Activated T-helper 9 cell treated with anti-CD3 and anti-CD28 coated beads, Interleukin-2, amount 50 U/mL, for 16 hours (primary cell): ENCODE data around the gene BPIFB6.

Experiments used
- DNase-seq: peaks from one replicate; pipeline ENCODE4 v3.0.0-alpha.2; 2020; ENCODE audit warnings: low read depth

Gene BPIFB6

DNA sequence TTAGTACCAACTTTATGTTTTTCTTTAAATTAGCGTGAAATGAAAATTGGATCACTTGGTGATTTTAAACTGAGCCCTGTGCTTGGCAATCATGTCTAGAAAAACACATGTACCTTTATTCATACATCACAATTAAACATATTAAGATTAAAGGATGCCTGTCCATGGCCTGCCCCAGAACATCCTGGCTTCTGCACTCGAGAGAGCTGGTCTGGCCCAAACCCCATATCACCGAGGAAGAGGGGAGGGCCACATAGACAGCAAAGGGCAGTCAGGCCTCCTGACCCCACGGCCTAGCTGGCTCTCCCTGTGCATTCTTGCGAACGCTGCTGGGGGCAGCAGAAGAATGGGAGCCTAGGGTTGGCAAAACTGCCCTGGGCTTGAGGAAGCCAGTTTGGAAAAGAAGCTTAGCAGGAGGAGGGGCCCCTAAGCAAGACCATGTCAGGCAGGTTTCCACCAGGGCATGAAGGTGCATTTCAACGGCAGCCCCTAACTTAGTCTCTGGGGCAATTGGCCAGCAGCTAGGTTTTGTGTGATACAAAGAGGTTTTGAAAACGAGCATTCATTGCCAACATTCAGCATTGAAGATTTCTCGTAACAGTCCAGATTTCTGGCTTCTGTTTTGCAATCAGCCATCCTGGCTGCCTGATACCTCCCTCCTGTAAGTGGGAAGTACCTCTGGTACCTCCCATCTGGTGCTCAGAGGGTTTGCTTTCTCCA is 30.8 kb downstream of the BPIFB6 start:
- no peak for DNase-seq

DNA sequence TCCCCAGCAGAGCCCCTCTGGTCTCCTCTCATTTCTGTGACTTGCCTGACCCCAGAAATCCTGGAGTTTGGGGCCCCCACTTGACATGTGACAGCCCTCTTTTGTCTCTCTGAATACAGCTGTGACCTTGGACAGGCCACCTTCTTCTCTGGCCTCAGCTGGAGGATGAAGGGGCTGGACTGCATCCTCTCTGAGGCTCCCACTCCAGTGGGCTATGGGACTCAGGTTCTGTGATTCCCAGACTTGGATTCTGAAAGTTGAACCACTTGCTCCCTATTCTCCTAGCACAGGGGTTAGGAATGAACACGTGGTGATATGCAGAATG is 31.3 kb downstream of the BPIFB6 start:
- no peak for DNase-seq

DNA sequence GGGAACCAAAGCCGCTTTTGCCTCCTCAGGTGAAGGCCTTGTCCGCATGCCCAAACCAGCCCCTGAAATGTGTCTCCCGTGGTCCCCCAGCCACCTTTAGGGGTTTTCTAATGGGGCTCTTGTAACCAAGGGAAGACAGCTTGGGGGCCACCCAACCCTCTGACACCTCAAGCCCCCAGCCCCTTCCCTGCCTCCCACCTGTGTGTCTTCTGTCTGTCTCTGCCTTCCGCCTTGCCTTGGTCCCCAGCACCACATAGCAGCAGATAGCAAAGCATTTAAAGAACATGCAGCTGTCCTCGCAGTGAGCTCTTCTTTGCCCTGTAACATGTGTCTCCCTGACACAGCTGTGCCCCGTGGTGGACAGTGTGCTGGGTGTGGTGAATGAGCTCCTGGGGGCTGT is 31.8 kb downstream of the BPIFB6 start:
- no peak for DNase-seq

DNA sequence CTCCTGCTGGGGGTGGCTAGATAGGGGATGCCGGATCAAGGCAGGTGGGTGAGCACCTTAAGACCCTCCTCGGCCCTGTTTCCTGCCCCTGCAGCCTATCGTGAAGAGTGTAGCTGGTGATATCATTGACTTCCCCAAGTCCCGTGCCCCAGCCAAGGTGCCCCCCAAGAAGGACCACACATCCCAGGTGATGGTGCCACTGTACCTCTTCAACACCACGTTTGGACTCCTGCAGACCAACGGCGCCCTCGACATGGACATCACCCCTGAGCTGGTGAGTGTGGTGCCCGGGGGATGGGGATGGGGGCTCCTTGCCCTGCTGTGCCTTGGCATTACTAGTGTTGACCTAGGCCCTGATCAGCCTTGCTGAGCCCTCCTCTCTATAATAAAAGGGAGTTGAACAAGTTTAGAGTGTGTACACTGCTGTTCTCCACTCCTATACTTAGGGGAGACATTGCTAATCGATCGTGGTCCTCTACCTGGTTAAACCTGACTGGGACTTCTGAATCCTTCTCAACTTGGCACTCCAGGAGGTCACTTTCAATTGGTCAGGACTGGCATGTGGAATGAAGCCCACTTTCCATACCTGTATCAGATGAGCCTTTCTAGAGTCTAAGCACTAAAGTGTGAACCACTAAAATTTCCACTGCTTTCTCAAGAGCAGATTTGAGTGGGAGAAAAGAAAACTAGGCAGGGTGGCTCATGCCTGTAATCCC is 33.3 kb downstream of the BPIFB6 start:
- no peak for DNase-seq

DNA sequence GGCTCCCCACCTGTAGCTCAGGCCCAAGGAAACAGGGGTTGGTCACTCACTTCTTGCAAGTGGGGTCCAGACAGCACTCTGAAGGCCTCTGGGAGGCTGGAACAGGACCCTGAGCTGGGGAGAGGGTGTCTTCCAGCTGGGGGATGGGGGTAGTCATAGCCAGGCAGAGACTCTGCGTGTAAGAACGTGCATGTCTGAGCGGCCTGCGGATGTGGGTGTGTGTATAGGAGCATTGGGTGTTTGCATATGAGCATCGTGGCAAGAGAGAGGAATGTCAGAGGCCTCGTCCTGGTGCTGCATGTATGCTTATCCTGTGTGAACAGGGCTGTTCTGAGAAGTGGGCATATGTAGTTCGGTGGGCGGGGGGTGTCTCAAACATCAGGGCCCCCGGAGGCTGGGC is 34.3 kb downstream of the BPIFB6 start:
- DNase-seq, result no peak

GRCh38 chr20:33067806-33068205 is 36.4 kb downstream of the BPIFB6 start:
- no peak for DNase-seq

GRCh38 chr20:33068251-33068939 is 36.9 kb downstream of the BPIFB6 start:
- no peak for DNase-seq

DNA sequence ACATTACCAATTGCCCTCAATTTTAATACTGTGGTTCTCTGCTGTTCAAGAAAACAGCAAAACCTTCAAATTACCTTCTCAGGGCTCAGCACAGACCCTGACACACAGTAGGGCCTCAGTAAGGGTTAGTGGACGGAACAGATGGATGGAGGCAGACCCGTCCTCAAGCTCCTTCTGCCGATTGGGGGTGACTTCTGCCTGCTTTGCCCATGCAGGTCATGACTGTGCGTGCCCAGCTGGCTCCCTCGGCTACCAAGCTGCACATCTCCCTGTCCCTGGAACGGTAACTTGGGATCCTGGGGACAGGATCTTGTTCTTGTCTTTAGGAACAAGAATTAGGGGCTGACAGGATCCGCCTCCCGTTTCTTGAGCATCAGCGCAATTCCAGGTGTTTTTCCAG is 38.2 kb downstream of the BPIFB6 start:
- no peak for DNase-seq

DNA sequence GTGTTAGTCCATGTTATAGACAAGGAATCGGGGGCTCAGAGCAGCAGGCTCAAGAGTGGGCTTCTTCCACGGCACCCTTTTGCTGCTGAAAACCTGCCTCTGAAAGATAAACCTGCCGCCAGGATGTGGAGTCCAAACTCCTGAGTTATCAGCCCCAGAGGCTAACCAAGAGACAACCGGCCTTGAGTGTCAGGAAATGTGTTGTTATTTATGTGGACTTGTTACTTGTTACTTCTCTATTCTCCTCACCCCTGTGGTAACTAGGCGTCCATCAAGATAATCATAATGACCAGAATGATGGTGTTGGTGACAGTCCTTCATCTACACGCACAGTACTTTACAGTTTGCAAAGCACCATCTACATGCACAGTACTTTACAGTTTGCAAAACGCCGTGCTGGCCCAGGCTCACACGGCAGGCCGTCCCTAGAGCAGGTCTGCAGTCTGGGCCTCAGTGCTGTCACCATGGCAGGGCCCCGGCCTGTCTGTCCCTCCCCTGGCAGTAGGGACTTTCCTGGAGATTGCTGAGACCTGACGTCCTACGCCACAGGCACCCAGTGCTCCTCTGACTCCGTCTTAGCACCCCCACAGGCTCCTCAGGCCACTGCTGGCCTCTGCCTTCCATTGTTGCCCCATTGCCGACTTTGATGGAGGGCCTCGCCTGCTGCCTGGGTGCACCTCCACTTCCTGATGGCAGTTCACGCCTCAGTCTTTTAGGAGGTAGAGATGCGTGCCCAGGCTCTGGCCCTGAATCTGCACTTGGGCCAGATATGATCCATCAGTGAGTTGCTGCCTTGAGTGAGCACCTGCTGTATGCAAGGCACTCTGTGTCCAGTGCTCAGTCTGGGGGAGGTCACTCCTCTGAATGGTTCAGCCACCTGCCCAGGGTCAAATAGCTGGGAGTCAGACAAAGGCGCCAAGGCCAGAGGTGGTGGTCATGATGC is 38.9 kb downstream of the BPIFB6 start:
- DNase-seq, result no peak

- DNase-seq, result no peak
Measured at GRCh38 chr20:33071198-33071597, 39.8 kb downstream of the BPIFB6 start.

GRCh38 chr20:33072362-33072761 is 40.9 kb downstream of the BPIFB6 start:
- no peak for DNase-seq

DNA sequence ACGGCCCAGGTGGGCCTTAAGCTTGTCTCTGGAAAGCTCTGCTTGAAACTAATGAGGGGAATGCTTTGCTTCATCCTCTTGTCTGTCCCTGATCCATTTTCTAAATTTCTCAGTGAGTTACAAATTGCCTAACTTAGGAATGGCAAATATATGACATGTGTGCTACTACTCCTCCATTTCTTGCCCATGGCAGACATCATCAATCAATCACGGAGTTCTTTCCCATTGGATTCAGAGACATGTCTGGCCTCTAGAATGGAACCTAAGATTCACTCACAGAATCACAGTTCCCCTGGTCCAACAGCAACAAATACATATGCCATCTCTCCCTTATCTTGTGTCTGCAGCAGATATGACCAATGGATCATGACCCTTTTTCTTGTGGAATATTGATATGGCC is 41.4 kb downstream of the BPIFB6 start:
- DNase-seq, result no peak

GRCh38 chr20:33074675-33075074 is 43.2 kb downstream of the BPIFB6 start:
- no peak for DNase-seq

GRCh38 chr20:33075281-33075680 is 43.8 kb downstream of the BPIFB6 start:
- DNase-seq, result no peak

DNA sequence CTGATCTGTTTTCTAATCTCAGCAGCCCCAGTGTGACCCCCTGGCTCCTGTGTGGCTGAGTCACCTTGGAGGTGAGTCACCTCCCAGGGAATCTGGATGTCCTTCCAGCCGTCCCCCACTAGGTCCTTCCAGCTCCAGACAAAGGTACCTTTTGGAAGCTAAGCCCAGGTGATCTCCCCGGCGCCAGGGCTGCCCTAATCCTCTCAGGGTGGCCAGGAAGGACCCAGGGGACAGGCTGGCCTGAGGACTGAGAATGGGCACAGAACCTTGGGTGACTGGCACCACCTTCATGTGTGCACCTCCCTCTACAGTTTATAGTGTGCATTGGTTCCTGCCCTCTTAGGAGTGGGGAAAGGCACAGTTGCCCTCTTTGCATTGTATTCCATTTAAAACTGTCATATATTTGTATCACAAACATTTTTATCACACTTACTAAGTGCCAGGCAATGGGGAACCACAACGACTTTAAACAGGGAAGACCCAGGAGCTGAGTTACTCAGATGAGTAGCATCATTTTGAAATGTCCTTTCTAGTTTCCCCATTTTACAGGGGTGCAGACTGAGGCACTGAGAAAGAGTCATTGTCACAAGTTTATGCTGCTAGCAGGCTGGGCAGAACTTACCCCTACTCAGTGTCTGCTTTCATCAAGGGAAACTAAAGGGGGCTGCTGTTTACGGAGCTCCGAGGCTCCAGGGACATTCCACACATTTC is 45.4 kb downstream of the BPIFB6 start:
- no peak for DNase-seq

- DNase-seq, result no peak
Measured at GRCh38 chr20:33079259-33079658, 47.8 kb downstream of the BPIFB6 start, which contains the start of gene BPIFB4. BPIFB4 (plus strand) TSS chr20:33079643; CDS start chr20:33081527, 1,884 bp downstream.

DNA sequence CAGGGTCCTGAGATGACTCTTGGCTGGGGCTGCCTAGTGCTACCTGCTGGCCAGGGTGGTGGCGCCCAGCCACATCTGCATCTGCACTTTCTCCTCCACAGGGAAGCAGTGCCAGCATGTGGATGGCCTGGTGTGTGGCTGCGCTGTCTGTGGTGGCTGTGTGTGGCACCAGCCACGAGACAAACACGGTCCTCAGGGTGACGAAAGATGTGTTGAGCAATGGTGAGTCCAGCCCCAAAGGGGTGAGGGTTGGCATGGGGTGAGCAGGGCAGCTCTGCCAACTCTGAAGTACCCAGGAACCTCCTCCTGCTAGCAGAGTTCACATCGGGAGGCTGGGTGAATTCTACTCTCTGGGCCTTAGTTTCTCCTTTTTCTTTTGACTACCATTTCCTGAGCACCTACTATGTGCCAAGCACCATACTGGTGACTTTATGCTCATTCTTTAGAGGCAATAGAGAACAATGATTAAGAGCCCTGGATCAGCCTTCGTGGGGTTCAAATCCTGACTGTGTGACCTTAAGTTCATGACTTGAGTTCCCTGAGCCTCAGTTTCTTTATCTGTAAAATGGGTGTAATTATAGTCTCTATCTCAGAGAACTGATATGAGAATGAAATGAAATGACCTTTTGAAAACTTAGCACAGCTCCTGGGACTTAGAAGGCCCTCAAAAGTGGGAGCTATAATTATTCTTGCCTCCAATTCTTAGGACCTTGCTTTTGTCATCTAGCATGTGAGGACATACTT is 50.1 kb downstream of the BPIFB6 start:
- no peak for DNase-seq

DNA sequence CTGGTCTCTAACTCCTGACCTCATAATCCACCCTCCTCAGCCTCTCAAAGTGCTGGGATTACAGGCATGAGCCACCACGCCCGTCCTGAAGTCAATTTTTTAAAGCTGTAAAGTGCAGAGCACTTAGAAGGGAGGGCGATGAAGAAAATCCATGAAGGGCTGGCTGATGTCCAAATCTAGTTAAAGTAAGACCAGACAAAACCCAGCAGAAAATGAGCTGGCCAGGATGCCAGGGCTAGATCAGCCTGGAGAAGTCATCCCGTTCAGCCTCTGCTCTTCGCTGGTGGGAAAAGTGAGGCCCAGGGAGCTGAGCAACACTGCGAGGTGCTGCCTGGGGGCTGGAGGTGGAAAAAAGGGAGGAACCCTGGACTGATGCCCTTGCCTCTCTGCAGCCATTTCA is 51.1 kb downstream of the BPIFB6 start:
- DNase-seq, result no peak

DNA sequence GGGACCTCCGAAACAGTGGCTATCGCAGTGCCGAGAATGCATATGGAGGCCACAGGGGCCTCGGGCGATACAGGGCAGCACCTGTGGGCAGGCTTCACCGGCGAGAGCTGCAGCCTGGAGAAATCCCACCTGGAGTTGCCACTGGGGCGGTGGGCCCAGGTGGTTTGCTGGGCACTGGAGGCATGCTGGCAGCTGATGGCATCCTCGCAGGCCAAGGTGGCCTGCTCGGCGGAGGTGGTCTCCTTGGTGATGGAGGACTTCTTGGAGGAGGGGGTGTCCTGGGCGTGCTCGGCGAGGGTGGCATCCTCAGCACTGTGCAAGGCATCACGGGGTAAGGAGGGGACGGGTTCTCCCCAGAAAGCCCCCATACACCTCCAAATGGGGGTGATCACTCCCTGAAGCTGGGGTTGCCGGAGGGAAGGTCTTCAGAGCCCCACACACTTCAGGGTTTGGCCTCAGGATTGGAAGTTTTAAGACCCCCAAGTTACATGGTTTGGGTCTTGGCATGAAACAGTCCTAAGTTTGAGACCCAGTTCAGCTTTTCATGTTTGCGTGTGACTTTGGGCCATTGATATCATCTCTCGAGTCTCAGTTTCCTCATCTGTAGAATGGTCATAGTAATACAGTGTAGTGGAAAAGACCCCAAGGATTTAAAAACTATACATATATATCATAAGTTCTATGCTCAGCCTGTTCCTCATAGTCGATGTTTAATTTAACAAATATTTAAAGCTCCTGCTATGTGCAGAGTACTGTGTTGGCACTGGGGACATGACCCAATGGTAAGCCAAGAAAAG is 52.3 kb downstream of the BPIFB6 start:
- no peak for DNase-seq

DNA sequence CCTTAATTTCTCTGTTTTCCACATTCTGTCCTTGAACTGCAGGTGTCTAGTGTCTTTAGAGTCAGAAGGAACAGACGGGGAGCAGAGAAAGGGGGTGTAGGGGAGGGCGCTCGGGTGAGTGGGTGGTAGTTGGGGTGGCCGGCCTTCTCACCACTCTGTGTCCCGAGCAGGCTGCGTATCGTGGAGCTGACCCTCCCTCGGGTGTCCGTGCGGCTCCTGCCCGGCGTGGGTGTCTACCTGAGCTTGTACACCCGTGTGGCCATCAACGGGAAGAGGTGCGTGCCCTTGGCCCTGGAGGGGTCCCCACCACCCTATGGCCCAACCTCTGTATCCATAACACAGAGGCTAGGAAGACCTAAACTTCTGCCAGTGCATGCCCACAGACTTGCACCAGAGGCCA is 53.3 kb downstream of the BPIFB6 start:
- no peak for DNase-seq
